Measurements from ENCODE around the gene ARID1B. TPM values are rescaled to one million over a fixed set of nuclear protein-coding genes. Genes with fewer than 3 reads are reported as not detected.

Gene ARID1B
- total and polyA plus RNA-seq, 2 of the 4 experiments (the other 2 are of a cell fraction) = 14.5 to 20.1 TPM

DNA sequence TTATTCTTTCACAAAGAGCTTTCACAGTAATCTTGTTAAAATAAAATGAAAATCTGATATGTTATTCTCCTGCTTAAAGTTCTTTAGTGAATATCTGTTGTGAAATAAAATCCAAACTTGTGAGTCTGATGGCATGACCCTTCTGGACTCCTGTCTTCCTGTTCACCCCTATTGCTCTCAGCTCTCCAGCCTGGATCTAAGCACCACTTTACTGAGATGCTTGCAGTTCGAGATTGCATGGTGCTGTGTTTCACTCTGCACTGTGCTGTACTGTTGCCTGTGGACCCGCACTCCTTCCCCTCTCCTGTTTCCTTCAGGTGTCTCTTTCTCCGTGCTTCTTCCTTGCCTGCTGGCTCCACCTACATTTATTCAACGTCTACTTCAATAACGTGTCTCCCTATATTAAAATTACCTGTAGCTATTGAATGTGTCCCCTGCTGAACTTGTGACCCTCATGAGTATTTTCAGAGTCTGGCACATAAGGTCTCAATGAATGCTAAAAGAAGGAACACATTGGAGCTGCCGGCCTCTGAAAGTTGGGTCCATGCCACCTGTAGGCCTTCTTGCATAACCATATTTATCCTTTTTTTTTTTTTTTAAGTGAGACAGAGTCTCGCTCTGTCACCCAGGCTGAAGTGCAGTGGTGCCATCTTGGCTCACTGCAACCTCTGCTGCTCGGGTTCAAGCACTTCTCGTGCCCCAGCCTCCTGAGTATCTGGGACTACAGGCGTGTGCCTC, 100.1 kb downstream of the ARID1B start:
- H2AK9ac ChIP-seq (replicated peaks; ENCODE audit: low read depth, low read length, poor library complexity) = no peak overlapping the region
- no peak overlapping the region for H3K18ac ChIP-seq (ENCODE audit: low read depth, low read length)
- H2BK120ac ChIP-seq (ENCODE audit: low read depth, low read length) = no peak overlapping the region
- no peak overlapping the region for H3K9ac ChIP-seq (ENCODE audit: low read depth, low read length)
- no peak overlapping the region for H3K56ac ChIP-seq (ENCODE audit: extremely low read depth, insufficient read depth, low read length)
- peaks cover 13% of the 10 kb centered on the region for H3K4me1 ChIP-seq (ENCODE audit: control insufficient read depth, insufficient read depth, low read length)
- H3K36me3 ChIP-seq (ENCODE audit: control insufficient read depth, insufficient read depth, low read length) = peaks cover 2% of the 10 kb centered on the region; the same call in 1 of the 2 replicates
- H2BK5ac ChIP-seq (ENCODE audit: low read depth, low read length, poor library complexity, severe bottlenecking) = no peak overlapping the region
- DNase-seq (no peak), ATAC-seq (ENCODE audit: low read depth) (no peak)
- in situ Hi-C loops (cut with MboI; ENCODE audit: low sequenced_read_pairs) = no loop called here
- WGBS, 2 experiments (ENCODE audit: extremely low coverage in 2 of 2, insufficient read length in 1 of 2) = 80% methylated on average over 5 of the region's 10 CpGs; no CpG with 5 or more reads in 1 of the 2 experiments
- no peak overlapping the region for H4K5ac ChIP-seq (ENCODE audit: low read depth, low read length)
- intact Hi-C loops (cut with micrococcal nuclease) = no loop called here
- no TSS peak for BruUV-seq (replicated peaks)
- no peak overlapping the region for H3K23ac ChIP-seq (ENCODE audit: low read depth, low read length)
- no peak overlapping the region for H3K14ac ChIP-seq (replicated peaks; ENCODE audit: low read depth, low read length)
- H3K27me3 ChIP-seq (ENCODE audit: control insufficient read depth, insufficient read depth, low read length) = no peaks in the 10 kb centered on the region
- no peak overlapping the region for H2BK20ac ChIP-seq (ENCODE audit: low read depth, low read length)
- H3K9me1 ChIP-seq (ENCODE audit: insufficient read depth, low read length) = peaks cover 30% of the 10 kb centered on the region
- no peak overlapping the region for H4K8ac ChIP-seq (ENCODE audit: low read depth in 2 of 2, low read length in 2 of 2)
- H3K27ac ChIP-seq (ENCODE audit: insufficient read depth, low read length) = no peak overlapping the region
- no peaks in the 10 kb centered on the region for H3K9me3 ChIP-seq (ENCODE audit: control insufficient read depth, insufficient read depth, low read length)
- POLR2A ChIA-PET (ENCODE audit: unreplicated experiment) = no interaction called here
- dilution Hi-C loops (cut with HindIII; ENCODE audit: low sequenced_read_pairs, unreplicated experiment) = no loop called here
- H4K20me1 ChIP-seq (ENCODE audit: insufficient read depth, low read length) = peaks cover 78% of the 10 kb centered on the region
- no peak overlapping the region for H3K4me3 ChIP-seq (ENCODE audit: insufficient read depth, low read depth, low read length)
- no peak overlapping the region for H3K4ac ChIP-seq (ENCODE audit: low read depth, low read length)
- no peak overlapping the region for H2AFZ ChIP-seq (replicated peaks; ENCODE audit: low read length, poor library complexity)
- H3K4me2 ChIP-seq (ENCODE audit: low read depth, low read length) = no peak overlapping the region
- peaks cover 60 to 82% of the 10 kb centered on the region in 2 experiments for H3K79me1 ChIP-seq (ENCODE audit: low read depth in 1 of 2, low read length in 2 of 2)
- TF ChIP-seq RAD21 (IDR thresholded peaks at IDR 0.05; ENCODE audit: low read length) = no peak
- TF ChIP-seq, protein P1, sequence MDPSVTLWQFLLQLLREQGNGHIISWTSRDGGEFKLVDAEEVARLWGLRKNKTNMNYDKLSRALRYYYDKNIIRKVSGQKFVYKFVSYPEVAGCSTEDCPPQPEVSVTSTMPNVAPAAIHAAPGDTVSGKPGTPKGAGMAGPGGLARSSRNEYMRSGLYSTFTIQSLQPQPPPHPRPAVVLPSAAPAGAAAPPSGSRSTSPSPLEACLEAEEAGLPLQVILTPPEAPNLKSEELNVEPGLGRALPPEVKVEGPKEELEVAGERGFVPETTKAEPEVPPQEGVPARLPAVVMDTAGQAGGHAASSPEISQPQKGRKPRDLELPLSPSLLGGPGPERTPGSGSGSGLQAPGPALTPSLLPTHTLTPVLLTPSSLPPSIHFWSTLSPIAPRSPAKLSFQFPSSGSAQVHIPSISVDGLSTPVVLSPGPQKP (IDR thresholded peaks at IDR 0.05; ENCODE audit: borderline replicate concordance, low read depth, low read length) = no peak
- no peak for TF ChIP-seq BHLHE40 (IDR thresholded peaks at IDR 0.05; ENCODE audit: low read depth, low read length)
- TF ChIP-seq SMC3 (IDR thresholded peaks at IDR 0.05; ENCODE audit: low read depth, low read length) = no peak
- TF ChIP-seq, protein P2, sequence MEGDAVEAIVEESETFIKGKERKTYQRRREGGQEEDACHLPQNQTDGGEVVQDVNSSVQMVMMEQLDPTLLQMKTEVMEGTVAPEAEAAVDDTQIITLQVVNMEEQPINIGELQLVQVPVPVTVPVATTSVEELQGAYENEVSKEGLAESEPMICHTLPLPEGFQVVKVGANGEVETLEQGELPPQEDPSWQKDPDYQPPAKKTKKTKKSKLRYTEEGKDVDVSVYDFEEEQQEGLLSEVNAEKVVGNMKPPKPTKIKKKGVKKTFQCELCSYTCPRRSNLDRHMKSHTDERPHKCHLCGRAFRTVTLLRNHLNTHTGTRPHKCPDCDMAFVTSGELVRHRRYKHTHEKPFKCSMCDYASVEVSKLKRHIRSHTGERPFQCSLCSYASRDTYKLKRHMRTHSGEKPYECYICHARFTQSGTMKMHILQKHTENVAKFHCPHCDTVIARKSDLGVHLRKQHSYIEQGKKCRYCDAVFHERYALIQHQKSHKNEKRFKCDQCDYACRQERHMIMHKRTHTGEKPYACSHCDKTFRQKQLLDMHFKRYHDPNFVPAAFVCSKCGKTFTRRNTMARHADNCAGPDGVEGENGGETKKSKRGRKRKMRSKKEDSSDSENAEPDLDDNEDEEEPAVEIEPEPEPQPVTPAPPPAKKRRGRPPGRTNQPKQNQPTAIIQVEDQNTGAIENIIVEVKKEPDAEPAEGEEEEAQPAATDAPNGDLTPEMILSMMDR (conservative IDR thresholded peaks at IDR 0.05; ENCODE audit: low read depth, low read length) = no peak
- no peak for TF ChIP-seq MAZ (IDR thresholded peaks at IDR 0.05; ENCODE audit: borderline replicate concordance, low read depth, low read length)
- TF ChIP-seq NFE2L2 (IDR thresholded peaks at IDR 0.05; ENCODE audit: low read depth, low read length) = no peak
- TF ChIP-seq POLR2A (IDR thresholded peaks at IDR 0.05; ENCODE audit: low read depth, low read length) = no peak
- TF ChIP-seq CEBPB (IDR thresholded peaks at IDR 0.05; ENCODE audit: low read depth, low read length) = no peak
- TF ChIP-seq FOS (IDR thresholded peaks at IDR 0.05; ENCODE audit: low read depth, low read length) = no peak
- TF ChIP-seq, protein P3, sequence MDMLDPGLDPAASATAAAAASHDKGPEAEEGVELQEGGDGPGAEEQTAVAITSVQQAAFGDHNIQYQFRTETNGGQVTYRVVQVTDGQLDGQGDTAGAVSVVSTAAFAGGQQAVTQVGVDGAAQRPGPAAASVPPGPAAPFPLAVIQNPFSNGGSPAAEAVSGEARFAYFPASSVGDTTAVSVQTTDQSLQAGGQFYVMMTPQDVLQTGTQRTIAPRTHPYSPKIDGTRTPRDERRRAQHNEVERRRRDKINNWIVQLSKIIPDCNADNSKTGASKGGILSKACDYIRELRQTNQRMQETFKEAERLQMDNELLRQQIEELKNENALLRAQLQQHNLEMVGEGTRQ (IDR thresholded peaks at IDR 0.05; ENCODE audit: low read depth, low read length) = no peak
- CTCF ChIA-PET = interaction anchor here (0.6 kb wide), 1 partner anchor 320 kb away, joined by 4 read pairs; no protein-coding TSS in a partner anchor
- H2AK5ac ChIP-seq (ENCODE audit: low read depth, low read length) = no peak overlapping the region
- no peak overlapping the region for H2BK15ac ChIP-seq (ENCODE audit: low read depth, low read length)
- H4K91ac ChIP-seq (ENCODE audit: insufficient read depth, low read depth, low read length) = no peak overlapping the region

Measured in IMR-90 (cell line).